ENCODE data around the gene SAP130.

SAP130 gene

GRCh38 chr2:127954857-127955256 lies 73.0 kb downstream of the SAP130 start:
- Histone ChIP-seq H3K14ac (ENCODE audit: low read length) (no peak overlapping the region), H3K79me2 (ENCODE audit: control insufficient read depth, insufficient read depth, low read length, poor library complexity) (no peaks in the 10 kb centered on the region), H3K27me3 (ENCODE audit: insufficient read depth, low read length) (no peaks in the 10 kb centered on the region), H3K4me1 (ENCODE audit: control insufficient read depth in 1 of 2, insufficient read depth in 2 of 2, low read length in 2 of 2) (no peaks in the 10 kb centered on the region), H3K4ac (ENCODE audit: low read depth, low read length) (no peak overlapping the region), H3K4me3 (ENCODE audit: low read depth, low read length) (no peak overlapping the region), H4K12ac (ENCODE audit: low read depth, low read length) (no peak overlapping the region), H3K36me3 (ENCODE audit: control insufficient read depth in 1 of 2, insufficient read depth in 2 of 2, low read length in 2 of 2) (peaks cover 28 to 40% of the 10 kb centered on the region in 2 experiments), H2AFZ (ENCODE audit: insufficient read depth, low read length, poor library complexity) (no peak overlapping the region), H3K23ac (ENCODE audit: low read length) (no peak overlapping the region), H4K8ac (ENCODE audit: low read depth, low read length) (no peak overlapping the region), H3K4me2 (ENCODE audit: low read length) (no peak overlapping the region), H3K9me3 (ENCODE audit: insufficient read depth, low read depth, low read length) (no peaks in the 10 kb centered on the region), H2BK120ac (ENCODE audit: insufficient read depth, low read length, poor library complexity) (no peak overlapping the region), H4K91ac (ENCODE audit: low read depth, low read length) (no peak overlapping the region), H3K79me1 (ENCODE audit: low read length) (no peaks in the 10 kb centered on the region), H3K18ac (ENCODE audit: low read length) (no peak overlapping the region), H2AK5ac (ENCODE audit: low read length) (no peak overlapping the region), H2BK5ac (ENCODE audit: low read depth, low read length, poor library complexity) (no peak overlapping the region), H3K27ac (ENCODE audit: low read depth, low read length) (no peak overlapping the region), H2BK12ac (ENCODE audit: low read length) (no peak overlapping the region), H3K9ac (ENCODE audit: low read length) (no peak overlapping the region)
- WGBS (ENCODE audit: extremely low coverage, insufficient coverage, insufficient read length) = no CpG with 5 or more reads among the region's 8 CpGs
- DNase-seq = no peak

- no peak overlapping the region for H3K4me2 ChIP-seq (ENCODE audit: low read length)
- no peaks in the 10 kb centered on the region for H3K27me3 ChIP-seq (ENCODE audit: insufficient read depth, low read length)
- no peak overlapping the region for H2BK120ac ChIP-seq (ENCODE audit: insufficient read depth, low read length, poor library complexity)
- no peak overlapping the region for H3K4ac ChIP-seq (ENCODE audit: low read depth, low read length)
- H3K9me3 ChIP-seq (ENCODE audit: insufficient read depth, low read depth, low read length) = no peaks in the 10 kb centered on the region
- H3K18ac ChIP-seq (ENCODE audit: low read length) = no peak overlapping the region
- no peak overlapping the region for H4K91ac ChIP-seq (ENCODE audit: low read depth, low read length)
- no peak overlapping the region for H4K12ac ChIP-seq (ENCODE audit: low read depth, low read length)
- no peak overlapping the region for H3K9ac ChIP-seq (ENCODE audit: low read length)
- no peaks in the 10 kb centered on the region for H3K4me1 ChIP-seq (ENCODE audit: control insufficient read depth in 1 of 2, insufficient read depth in 2 of 2, low read length in 2 of 2)
- H3K4me3 ChIP-seq (ENCODE audit: low read depth, low read length) = no peak overlapping the region
- no peak overlapping the region for H2AFZ ChIP-seq (ENCODE audit: insufficient read depth, low read length, poor library complexity)
- no peak for DNase-seq
- H2BK12ac ChIP-seq (ENCODE audit: low read length) = no peak overlapping the region
- no peak overlapping the region for H3K27ac ChIP-seq (ENCODE audit: low read depth, low read length)
- no peaks in the 10 kb centered on the region for H3K79me2 ChIP-seq (ENCODE audit: control insufficient read depth, insufficient read depth, low read length, poor library complexity)
- no peak overlapping the region for H3K14ac ChIP-seq (ENCODE audit: low read length)
- peaks cover 25 to 39% of the 10 kb centered on the region in 2 experiments for H3K36me3 ChIP-seq (ENCODE audit: control insufficient read depth in 1 of 2, insufficient read depth in 2 of 2, low read length in 2 of 2)
- H2AK5ac ChIP-seq (ENCODE audit: low read length) = no peak overlapping the region
- no peaks in the 10 kb centered on the region for H3K79me1 ChIP-seq (ENCODE audit: low read length)
- WGBS (ENCODE audit: extremely low coverage, insufficient coverage, insufficient read length) = no CpG with 5 or more reads among the region's 2 CpGs
- H3K23ac ChIP-seq (ENCODE audit: low read length) = no peak overlapping the region
- H2BK5ac ChIP-seq (ENCODE audit: low read depth, low read length, poor library complexity) = no peak overlapping the region
- no peak overlapping the region for H4K8ac ChIP-seq (ENCODE audit: low read depth, low read length)
These were observed 74.0 kb downstream of the SAP130 start for GRCh38 chr2:127953849-127954248.

GRCh38 chr2:127953128-127953718 lies 74.6 kb downstream of the SAP130 start:
- H3K14ac ChIP-seq (ENCODE audit: low read length) = no peak overlapping the region
- no peak overlapping the region for H3K18ac ChIP-seq (ENCODE audit: low read length)
- H3K27me3 ChIP-seq (ENCODE audit: insufficient read depth, low read length) = no peaks in the 10 kb centered on the region
- no peak overlapping the region for H3K23ac ChIP-seq (ENCODE audit: low read length)
- DNase-seq = no peak
- H2BK12ac ChIP-seq (ENCODE audit: low read length) = no peak overlapping the region
- H3K4me2 ChIP-seq (ENCODE audit: low read length) = no peak overlapping the region
- no peak overlapping the region for H4K91ac ChIP-seq (ENCODE audit: low read depth, low read length)
- no peak overlapping the region for H4K12ac ChIP-seq (ENCODE audit: low read depth, low read length)
- no peak overlapping the region for H3K4me3 ChIP-seq (ENCODE audit: low read depth, low read length)
- H2AK5ac ChIP-seq (ENCODE audit: low read length) = no peak overlapping the region
- no peaks in the 10 kb centered on the region for H3K79me1 ChIP-seq (ENCODE audit: low read length)
- H3K4ac ChIP-seq (ENCODE audit: low read depth, low read length) = no peak overlapping the region
- WGBS (ENCODE audit: extremely low coverage, insufficient coverage, insufficient read length) = no CpG with 5 or more reads among the region's 6 CpGs
- no peak overlapping the region for H3K9ac ChIP-seq (ENCODE audit: low read length)
- no peak overlapping the region for H2BK120ac ChIP-seq (ENCODE audit: insufficient read depth, low read length, poor library complexity)
- H3K36me3 ChIP-seq (ENCODE audit: control insufficient read depth in 1 of 2, insufficient read depth in 2 of 2, low read length in 2 of 2) = peaks cover 24 to 36% of the 10 kb centered on the region in 2 experiments
- no peak overlapping the region for H3K27ac ChIP-seq (ENCODE audit: low read depth, low read length)
- H3K9me3 ChIP-seq (ENCODE audit: insufficient read depth, low read depth, low read length) = no peaks in the 10 kb centered on the region
- no peaks in the 10 kb centered on the region for H3K4me1 ChIP-seq (ENCODE audit: control insufficient read depth in 1 of 2, insufficient read depth in 2 of 2, low read length in 2 of 2)
- H2BK5ac ChIP-seq (ENCODE audit: low read depth, low read length, poor library complexity) = no peak overlapping the region
- no peak overlapping the region for H2AFZ ChIP-seq (ENCODE audit: insufficient read depth, low read length, poor library complexity)
- H4K8ac ChIP-seq (ENCODE audit: low read depth, low read length) = no peak overlapping the region
- no peaks in the 10 kb centered on the region for H3K79me2 ChIP-seq (ENCODE audit: control insufficient read depth, insufficient read depth, low read length, poor library complexity)

GRCh38 chr2:127951026-127951425 lies 76.8 kb downstream of the SAP130 start:
- H3K9ac ChIP-seq (ENCODE audit: low read length) = no peak overlapping the region
- H3K9me3 ChIP-seq (ENCODE audit: insufficient read depth, low read depth, low read length) = no peaks in the 10 kb centered on the region
- peak in 1 of 2 donors; percentile 55 for DNase-seq
- H3K4me2 ChIP-seq (ENCODE audit: low read length) = no peak overlapping the region
- H4K12ac ChIP-seq (ENCODE audit: low read depth, low read length) = no peak overlapping the region
- H4K8ac ChIP-seq (ENCODE audit: low read depth, low read length) = no peak overlapping the region
- no peaks in the 10 kb centered on the region for H3K27me3 ChIP-seq (ENCODE audit: insufficient read depth, low read length)
- no peak overlapping the region for H2AFZ ChIP-seq (ENCODE audit: insufficient read depth, low read length, poor library complexity)
- no peak overlapping the region for H2BK12ac ChIP-seq (ENCODE audit: low read length)
- H3K79me1 ChIP-seq (ENCODE audit: low read length) = no peaks in the 10 kb centered on the region
- WGBS (ENCODE audit: extremely low coverage, insufficient coverage, insufficient read length) = no CpG with 5 or more reads among the region's 4 CpGs
- H3K4me3 ChIP-seq (ENCODE audit: low read depth, low read length) = no peak overlapping the region
- no peak overlapping the region for H2BK120ac ChIP-seq (ENCODE audit: insufficient read depth, low read length, poor library complexity)
- H3K23ac ChIP-seq (ENCODE audit: low read length) = no peak overlapping the region
- peaks cover 20 to 34% of the 10 kb centered on the region in 2 experiments for H3K36me3 ChIP-seq (ENCODE audit: control insufficient read depth in 1 of 2, insufficient read depth in 2 of 2, low read length in 2 of 2)
- no peak overlapping the region for H3K27ac ChIP-seq (ENCODE audit: low read depth, low read length)
- no peaks in the 10 kb centered on the region for H3K4me1 ChIP-seq (ENCODE audit: control insufficient read depth in 1 of 2, insufficient read depth in 2 of 2, low read length in 2 of 2)
- H3K79me2 ChIP-seq (ENCODE audit: control insufficient read depth, insufficient read depth, low read length, poor library complexity) = no peaks in the 10 kb centered on the region
- H3K4ac ChIP-seq (ENCODE audit: low read depth, low read length) = no peak overlapping the region
- no peak overlapping the region for H4K91ac ChIP-seq (ENCODE audit: low read depth, low read length)
- no peak overlapping the region for H3K14ac ChIP-seq (ENCODE audit: low read length)
- H2BK5ac ChIP-seq (ENCODE audit: low read depth, low read length, poor library complexity) = no peak overlapping the region
- no peak overlapping the region for H2AK5ac ChIP-seq (ENCODE audit: low read length)
- no peak overlapping the region for H3K18ac ChIP-seq (ENCODE audit: low read length)

Measured in trophoblast cell (in vitro differentiated cells and primary cell).